Fibroblast of lung (primary cell): ENCODE measurements around the gene RNU5D-1.
"Not testable (repeated sequence)": the region's sequence is repeated elsewhere in the genome, so short reads cannot be mapped to it uniquely, and the experiment has no call there.

Source experiments
- EZH2 ChIP-seq: IDR thresholded peaks from 2 replicates; pipeline ENCODE4 v1.5.1; 2012; ENCODE audit warnings: low read length, control low read depth, mild to moderate bottlenecking; ENCODE audit errors: missing control alignments
- TF ChIP-seq, protein P1 (sequence below), 2 donors: IDR thresholded peaks in 1 of 2; conservative IDR thresholded peaks in 1 of 2; 1 replicate in 1 of 2; 2 replicates in 1 of 2; pipeline ENCODE4 v1.5.1; 2011 to 2012; ENCODE audit warnings: low read length in 2 of 2, control low read depth in 1 of 2, inconsistent platforms in 1 of 2, low read depth in 1 of 2, mild to moderate bottlenecking in 1 of 2

- TF ChIP-seq, protein P1, sequence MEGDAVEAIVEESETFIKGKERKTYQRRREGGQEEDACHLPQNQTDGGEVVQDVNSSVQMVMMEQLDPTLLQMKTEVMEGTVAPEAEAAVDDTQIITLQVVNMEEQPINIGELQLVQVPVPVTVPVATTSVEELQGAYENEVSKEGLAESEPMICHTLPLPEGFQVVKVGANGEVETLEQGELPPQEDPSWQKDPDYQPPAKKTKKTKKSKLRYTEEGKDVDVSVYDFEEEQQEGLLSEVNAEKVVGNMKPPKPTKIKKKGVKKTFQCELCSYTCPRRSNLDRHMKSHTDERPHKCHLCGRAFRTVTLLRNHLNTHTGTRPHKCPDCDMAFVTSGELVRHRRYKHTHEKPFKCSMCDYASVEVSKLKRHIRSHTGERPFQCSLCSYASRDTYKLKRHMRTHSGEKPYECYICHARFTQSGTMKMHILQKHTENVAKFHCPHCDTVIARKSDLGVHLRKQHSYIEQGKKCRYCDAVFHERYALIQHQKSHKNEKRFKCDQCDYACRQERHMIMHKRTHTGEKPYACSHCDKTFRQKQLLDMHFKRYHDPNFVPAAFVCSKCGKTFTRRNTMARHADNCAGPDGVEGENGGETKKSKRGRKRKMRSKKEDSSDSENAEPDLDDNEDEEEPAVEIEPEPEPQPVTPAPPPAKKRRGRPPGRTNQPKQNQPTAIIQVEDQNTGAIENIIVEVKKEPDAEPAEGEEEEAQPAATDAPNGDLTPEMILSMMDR (conservative IDR thresholded peaks at IDR 0.05 in 1 of 2, IDR thresholded peaks at IDR 0.05 in 1 of 2; ENCODE audit: low read depth in 1 of 2, low read length in 2 of 2), result not testable (repeated sequence)
- not testable (repeated sequence) for TF ChIP-seq EZH2
Measured at GRCh38 chr1:44699375-44699774, 31.6 kb downstream of the RNU5D-1 start.
